Measurements from ENCODE around the gene ARHGEF10L. TPM values are rescaled to one million over a fixed set of nuclear protein-coding genes. Genes with fewer than 3 reads are reported as not detected.

ARHGEF10L gene
- total RNA-seq, 6 experiments from 2014 or later = 11.1 to 29.0 (median 26.7) TPM

DNA sequence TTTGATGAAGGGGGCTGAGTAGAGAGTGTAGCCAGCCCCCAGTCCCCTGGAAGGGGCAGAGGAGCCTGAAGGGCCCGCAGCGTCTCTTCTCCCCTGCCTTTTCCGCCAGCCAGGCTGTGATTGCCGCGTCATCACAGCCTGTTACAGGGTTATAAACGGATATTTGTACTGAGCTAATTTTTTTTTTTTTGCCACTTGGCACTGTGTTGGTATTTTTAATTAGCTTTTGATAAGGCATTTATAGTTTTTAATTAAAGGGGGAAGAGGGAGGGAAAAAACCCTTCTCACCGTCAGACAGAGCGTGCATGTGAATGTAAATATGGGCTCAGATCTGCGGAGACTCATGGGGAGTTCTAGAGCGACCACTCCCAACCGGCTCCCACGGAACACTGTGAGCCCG lies 117.9 kb downstream of the ARHGEF10L start:
- TF ChIP-seq, protein P1, sequence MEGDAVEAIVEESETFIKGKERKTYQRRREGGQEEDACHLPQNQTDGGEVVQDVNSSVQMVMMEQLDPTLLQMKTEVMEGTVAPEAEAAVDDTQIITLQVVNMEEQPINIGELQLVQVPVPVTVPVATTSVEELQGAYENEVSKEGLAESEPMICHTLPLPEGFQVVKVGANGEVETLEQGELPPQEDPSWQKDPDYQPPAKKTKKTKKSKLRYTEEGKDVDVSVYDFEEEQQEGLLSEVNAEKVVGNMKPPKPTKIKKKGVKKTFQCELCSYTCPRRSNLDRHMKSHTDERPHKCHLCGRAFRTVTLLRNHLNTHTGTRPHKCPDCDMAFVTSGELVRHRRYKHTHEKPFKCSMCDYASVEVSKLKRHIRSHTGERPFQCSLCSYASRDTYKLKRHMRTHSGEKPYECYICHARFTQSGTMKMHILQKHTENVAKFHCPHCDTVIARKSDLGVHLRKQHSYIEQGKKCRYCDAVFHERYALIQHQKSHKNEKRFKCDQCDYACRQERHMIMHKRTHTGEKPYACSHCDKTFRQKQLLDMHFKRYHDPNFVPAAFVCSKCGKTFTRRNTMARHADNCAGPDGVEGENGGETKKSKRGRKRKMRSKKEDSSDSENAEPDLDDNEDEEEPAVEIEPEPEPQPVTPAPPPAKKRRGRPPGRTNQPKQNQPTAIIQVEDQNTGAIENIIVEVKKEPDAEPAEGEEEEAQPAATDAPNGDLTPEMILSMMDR (IDR thresholded peaks at IDR 0.05) = no peak
- no peak overlapping the region for H3K27ac Mint-ChIP-seq
- peaks cover 10% of the 10 kb centered on the region; the same call in 1 of the 2 replicates for H3K36me3 Mint-ChIP-seq (ENCODE audit: low read depth)
- no peak for DNase-seq
- peaks cover 4% of the 10 kb centered on the region; the same call in 1 of the 2 replicates for H3K4me1 Mint-ChIP-seq (ENCODE audit: low read depth)
- H3K4me3 Mint-ChIP-seq = no peak overlapping the region
- H3K9me3 Mint-ChIP-seq = no peaks in the 10 kb centered on the region
- no peaks in the 10 kb centered on the region for H3K27me3 Mint-ChIP-seq (ENCODE audit: insufficient read depth)

DNA sequence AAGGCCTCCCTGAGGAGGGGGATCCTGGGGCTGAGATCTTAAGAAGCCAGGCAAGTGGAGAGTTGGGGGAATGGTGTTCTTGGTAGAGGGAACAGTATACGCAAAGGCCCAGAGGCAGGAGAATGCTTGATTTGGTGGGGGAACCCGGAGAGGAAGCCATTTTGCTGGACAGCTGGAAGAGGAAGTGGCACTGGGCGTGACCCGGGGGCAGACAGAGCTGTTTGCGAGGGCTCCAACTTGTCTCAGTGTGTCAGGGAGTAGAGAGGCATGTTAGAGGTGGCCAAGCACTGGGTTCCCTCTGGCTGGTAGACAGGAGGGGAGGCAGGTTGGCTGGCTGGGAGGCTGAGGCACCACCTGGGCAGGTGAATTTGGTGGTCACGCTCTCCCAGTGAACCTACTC lies 119.3 kb downstream of the ARHGEF10L start:
- H3K4me1 Mint-ChIP-seq (ENCODE audit: low read depth) = peaks cover 2% of the 10 kb centered on the region; the same call in 1 of the 2 replicates
- H3K27me3 Mint-ChIP-seq (ENCODE audit: insufficient read depth) = no peaks in the 10 kb centered on the region
- peaks cover 10% of the 10 kb centered on the region; the same call in 1 of the 2 replicates for H3K36me3 Mint-ChIP-seq (ENCODE audit: low read depth)
- no peak overlapping the region for H3K4me3 Mint-ChIP-seq
- no peak for DNase-seq
- TF ChIP-seq, protein P1 (IDR thresholded peaks at IDR 0.05) = no peak
- no peak overlapping the region for H3K27ac Mint-ChIP-seq
- H3K9me3 Mint-ChIP-seq = no peaks in the 10 kb centered on the region

DNA sequence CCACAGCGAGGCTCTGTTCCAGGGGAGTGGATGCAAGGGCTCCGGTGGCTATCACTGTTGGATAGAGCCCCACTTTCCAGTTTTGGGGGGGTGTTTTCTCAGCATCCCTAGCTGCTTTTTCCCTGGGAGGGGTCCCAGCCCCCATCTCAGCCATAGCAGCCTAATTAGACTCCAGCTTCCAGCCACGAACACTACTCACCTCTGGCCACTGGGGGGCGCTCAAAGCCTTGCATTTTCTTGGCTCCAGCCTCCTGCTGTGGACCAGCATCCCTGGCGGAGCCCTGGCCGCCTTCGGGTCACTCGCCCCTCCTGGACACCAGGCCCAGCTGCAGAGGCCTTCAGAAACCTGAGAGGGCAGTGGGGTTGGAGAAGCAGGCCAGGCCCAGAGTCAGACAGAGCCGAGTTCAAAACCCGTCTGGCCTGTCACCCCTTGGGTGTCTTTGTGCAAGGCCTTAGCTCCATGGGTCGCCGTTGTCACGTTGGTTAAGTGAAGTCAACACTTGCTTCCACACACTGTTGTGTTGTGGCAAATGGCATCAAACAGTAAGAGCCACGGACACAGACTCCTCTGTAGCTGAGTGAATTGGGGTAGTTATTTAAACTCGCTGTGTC lies 122.2 kb downstream of the ARHGEF10L start:
- Mint-ChIP-seq H3K27me3 (ENCODE audit: insufficient read depth) (no peaks in the 10 kb centered on the region), H3K4me3 (no peak overlapping the region), H3K36me3 (ENCODE audit: low read depth) (peaks cover 23% of the 10 kb centered on the region), H3K9me3 (no peaks in the 10 kb centered on the region), H3K4me1 (ENCODE audit: low read depth) (peaks cover 9% of the 10 kb centered on the region), H3K27ac (no peak overlapping the region; the same call in 1 of the 2 replicates)
- DNase-seq = peak; percentile 49
- TF ChIP-seq, protein P1 (IDR thresholded peaks at IDR 0.05) = peak; percentile 98

DNA sequence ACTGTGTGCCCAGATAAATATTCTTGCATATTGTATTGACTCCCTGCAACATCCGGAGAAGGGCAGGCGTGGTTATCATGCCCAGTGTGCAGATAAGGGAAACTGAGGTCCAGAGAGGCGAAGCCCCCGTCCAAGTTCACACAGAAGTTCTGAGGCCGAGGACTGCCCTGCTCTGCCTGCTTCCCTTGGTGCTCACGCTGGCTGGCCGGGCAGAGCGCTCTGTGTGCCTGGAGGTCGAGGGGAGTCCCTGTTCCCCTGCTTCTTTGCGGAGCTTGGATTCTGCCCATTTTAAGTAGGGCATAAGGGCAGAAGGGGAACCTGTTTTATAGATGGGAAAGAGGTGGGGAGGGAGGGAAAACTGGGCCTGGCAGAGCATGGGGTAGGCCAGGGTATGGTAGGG lies 122.8 kb downstream of the ARHGEF10L start:
- TF ChIP-seq, protein P1 (IDR thresholded peaks at IDR 0.05) = no peak
- H3K27me3 Mint-ChIP-seq (ENCODE audit: insufficient read depth) = no peaks in the 10 kb centered on the region
- no peaks in the 10 kb centered on the region for H3K9me3 Mint-ChIP-seq
- no peak overlapping the region for H3K4me3 Mint-ChIP-seq
- H3K27ac Mint-ChIP-seq = peak overlapping the region; percentile 40; the same call in 1 of the 2 replicates
- no peak for DNase-seq
- peaks cover 9% of the 10 kb centered on the region for H3K4me1 Mint-ChIP-seq (ENCODE audit: low read depth)
- H3K36me3 Mint-ChIP-seq (ENCODE audit: low read depth) = peaks cover 23% of the 10 kb centered on the region

DNA sequence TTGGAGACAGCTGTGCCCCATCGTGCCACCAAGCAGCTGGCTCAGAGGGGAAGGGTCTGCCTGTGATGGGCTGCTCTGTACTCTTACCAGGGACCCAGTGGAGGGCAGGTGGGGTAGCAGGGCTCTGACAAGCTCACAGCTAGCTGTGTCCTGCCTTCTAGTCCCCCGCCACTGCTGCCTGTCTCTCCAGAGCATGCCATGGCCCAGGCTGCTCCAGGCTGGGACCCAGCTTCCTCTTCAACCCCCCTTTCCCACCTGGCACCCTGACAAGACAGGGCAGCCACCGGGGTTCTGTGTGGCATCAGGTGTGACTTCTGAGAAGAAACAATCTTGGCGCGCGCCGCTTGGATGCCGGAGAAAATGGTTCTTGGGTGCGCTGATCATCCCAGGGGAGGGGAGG lies 123.3 kb downstream of the ARHGEF10L start:
- Mint-ChIP-seq H3K36me3 (ENCODE audit: low read depth) (peaks cover 19% of the 10 kb centered on the region), H3K27me3 (ENCODE audit: insufficient read depth) (no peaks in the 10 kb centered on the region), H3K27ac (no peak overlapping the region), H3K4me1 (ENCODE audit: low read depth) (peaks cover 9% of the 10 kb centered on the region), H3K4me3 (no peak overlapping the region), H3K9me3 (no peaks in the 10 kb centered on the region)
- DNase-seq = no peak
- TF ChIP-seq, protein P1 (IDR thresholded peaks at IDR 0.05) = no peak

Data from HFFc6 (cell line).